ENCODE measurements around the gene CDC45.
"Not testable (repeated sequence)": the region's sequence is repeated elsewhere in the genome, so short reads cannot be mapped to it uniquely, and the experiment has no call there.

CDC45 gene

GRCh38 chr22:19518635-19519034 lies 38.9 kb downstream of the CDC45 start:
- no peak for DNase-seq

GRCh38 chr22:19519041-19519926 lies 39.6 kb downstream of the CDC45 start:
- no peak for DNase-seq

- DNase-seq = no peak
These were observed 40.3 kb downstream of the CDC45 start for GRCh38 chr22:19520007-19520406.

DNA sequence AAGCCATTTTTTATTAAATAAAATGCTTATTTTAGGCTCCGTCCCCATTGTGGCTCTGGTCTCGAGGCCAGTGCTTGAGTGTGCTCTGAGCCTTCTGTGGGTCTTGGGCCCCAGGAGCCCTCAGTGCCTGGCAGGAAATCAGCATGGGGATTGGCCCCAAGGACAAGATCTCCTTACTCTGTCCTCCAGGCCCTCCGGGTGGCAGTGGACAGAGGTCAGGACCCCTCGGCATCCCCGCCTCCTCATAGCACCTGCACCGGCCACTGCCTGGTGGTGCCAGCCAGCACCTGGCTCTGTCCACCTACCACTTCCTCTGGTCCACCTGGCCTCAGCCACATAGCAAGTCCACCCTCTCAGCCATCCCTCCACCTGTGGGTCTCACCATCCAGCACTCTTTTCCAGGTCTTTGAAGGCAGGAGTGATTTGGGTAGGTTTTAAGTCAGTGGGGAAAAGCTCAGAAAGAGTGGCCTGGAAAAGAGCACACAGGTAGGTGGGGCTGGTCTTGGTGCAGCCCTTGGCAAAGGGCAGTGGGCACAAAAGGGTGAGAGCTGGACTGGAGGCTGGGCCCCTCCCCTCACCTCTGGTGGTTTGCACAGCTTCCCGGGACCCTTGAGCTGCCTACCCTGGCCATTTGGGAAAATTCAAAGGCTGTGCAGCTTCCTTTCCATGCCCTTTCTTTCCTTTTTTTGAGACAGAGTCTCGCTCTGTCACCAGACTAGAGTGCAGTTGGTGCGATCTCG lies 41.0 kb downstream of the CDC45 start:
- DNase-seq = no peak

DNA sequence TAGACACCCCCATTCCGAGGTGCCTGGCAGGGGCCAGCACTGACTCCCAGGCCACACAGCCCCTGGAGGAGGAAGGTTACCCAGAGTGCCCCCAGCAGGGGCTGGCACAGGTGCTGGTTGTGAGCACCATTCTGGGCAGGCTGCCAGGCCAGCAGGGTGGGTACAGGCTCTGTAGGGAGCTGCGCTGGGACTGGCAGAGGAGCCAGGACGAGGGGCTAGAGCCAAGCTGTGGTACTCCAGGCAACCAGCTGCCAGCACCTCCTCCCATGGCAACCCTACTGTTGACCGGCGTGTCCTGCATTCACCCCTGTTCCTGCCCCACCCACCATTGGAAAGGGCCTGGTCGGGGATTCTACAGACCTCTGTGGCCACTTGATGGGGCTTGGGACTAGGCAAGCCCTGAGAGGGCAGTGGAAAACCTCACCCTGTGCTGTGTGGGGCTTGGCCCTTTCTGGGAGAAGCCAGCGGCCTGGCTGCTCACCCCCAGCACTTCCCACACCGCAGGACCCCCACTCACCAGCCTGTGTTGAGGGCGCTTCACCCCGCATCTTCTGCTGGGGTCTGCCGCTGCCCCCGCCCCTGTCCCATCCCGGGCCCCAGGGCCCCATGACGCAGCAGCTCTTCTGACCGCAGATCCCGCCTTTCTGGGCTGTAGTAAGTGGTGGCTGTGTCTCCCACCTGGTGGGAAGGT lies 42.6 kb downstream of the CDC45 start:
- no peak for DNase-seq

DNA sequence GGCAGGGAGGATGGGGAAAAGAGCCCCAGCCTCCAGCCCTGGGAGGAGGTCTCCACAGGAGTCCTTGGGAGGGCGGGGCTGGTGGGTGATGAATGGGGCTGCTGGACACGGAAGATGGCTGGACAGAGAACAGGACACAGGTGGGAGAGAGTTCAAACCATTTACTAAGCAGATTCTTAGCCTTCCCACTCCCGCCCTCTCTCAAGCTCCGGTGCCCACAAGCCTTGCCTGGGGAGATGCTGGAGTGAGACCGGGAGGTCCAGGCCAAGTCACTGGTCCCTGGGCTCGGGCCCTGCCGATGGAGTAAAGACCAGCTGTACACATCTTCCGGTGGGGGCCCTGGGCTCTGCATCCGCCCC lies 43.1 kb downstream of the CDC45 start:
- no peak for DNase-seq

DNA sequence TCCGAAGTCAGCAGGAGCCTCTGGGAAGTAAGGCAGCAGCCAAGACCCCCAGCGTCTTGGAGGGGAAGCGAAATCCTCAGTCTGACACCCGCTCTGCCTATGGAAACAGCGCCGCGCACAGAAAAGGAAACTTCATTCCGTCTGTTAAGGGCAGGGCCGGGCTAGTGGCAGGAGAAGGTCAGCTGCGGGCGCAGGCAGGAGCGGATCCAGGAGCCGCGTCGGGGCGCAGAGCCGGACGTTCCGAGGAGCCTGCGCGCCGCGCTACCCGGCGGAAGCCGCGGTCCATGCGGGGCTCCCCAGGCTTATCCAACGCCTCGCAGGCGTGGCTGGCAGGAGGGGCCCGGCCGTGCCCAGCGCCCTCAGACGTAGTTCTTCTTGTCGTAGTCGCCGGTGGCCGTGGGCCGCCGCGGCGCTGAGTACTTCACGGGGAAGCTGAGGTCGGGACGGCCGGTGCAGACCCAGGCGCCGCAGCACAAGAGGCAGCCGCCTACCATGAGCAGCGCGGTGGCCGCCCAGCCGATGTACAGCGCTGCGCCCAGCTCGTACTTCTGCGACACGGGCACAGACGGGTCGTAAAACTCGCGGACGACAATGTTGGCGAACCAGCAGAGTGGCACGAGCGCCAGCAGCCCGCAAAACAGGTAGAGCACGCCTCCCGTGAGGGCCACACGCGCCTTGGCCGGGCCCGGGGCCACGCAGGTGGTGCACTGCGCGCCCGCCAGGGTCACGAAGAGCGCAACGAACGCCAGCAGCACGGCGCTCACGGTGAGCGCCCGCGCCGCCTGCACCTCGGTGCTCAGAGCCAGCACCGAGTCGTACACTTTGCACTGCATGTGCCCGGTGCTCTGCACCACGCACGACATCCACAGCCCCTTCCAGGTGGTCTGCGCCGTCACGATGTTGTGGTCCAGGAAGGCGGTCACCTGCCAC lies 43.8 kb downstream of the CDC45 start:
- DNase-seq = no peak

DNA sequence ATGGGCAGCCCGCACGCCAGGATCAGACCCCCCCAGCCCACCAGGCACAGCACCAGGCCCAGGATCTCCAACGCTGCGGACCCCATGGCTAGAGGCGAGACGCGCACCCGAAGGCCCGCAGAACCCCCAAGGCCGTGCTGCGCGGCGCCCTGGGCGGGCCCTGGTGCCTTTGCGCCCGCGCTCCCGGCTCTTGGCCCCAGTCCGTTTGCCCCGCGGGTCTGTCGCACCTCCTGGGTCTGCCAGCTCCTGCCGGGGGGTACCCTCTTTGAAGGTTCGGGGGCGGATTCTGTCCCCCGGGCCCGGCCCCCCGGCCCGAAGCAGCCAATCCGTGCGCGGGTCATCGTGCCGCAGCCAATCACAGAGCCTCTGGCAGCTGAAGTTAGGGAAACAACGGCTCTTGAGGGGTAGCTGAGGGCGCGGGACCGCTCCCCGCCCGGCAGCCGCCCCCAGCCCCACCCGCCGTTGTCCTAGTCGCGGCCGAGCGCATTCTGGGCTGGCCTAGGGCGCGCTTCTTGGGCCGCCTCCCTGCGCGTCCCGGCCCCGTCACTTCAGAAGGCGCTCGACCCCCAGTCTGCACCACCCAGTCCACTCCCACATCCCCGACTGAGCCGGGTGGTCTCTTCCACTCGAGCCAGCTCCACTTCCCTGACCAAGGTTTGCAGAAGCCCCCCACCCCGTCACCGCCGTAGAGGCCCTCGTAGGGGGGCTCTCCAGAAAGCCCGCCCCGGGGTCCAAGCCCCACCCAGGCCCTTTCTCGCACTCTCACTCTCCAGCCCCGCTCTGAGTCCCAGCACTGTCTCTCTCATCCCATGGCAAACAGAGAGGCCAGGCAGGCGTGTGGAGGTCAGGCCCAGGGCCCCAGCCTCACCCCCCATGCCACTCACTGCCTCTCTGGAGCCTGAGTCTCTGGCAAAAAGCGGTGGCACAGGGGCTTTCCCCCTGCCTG lies 44.7 kb downstream of the CDC45 start, which contains the start of gene CLDN5:
TSS of gene CLDN5 (minus strand) at position 241 of the 946 bp plus-strand sequence. CDS start at position 86, 155 bp downstream.
- peak; percentile 58 for DNase-seq

DNA sequence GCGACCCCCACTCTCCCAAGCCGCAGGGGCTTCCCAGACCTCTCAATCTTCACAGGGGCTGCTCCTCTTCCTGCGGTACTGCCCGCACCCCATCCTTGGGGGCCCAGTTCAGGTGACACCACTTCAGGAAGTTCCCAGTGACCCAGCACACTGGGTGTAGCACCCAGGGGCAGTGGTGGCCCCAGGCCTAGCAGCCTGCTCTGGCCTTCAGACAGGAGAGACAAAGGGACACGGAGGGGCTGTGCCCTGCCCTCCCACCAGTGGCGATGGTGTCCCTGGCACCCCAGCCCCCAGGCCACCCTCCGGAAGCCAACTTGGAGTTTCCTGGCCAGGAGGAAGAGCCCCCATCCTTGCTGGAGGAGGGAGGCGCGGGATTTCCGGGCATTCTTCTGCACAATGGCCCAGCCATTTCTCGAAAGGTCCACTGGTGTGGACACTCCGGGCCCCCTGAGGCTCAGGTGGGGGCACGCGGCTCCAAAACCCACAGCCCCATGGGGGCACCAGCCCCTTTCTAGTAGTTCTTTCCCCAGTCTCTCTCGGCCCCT lies 45.5 kb downstream of the CDC45 start:
- no peak for DNase-seq

DNA sequence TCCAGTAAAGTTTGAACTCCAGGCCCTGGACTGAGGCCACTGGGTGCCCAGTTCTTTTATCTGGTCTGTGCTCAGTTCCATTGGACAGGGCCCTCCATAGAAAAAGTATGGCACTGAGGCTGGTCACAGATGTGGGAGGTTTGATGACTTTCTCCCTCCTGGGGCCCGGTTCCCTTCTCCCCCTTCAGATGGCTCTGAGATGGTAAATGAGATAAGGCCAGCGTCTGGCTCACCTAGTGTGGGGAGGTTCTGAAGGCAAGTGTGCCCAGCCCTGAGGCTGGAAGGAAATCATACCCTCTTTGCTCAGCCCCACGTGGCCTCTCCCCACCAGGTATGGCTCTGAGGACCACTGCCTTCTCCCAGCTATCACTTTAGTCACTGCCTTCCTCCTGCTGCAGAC lies 45.9 kb downstream of the CDC45 start:
- no peak for DNase-seq

DNA sequence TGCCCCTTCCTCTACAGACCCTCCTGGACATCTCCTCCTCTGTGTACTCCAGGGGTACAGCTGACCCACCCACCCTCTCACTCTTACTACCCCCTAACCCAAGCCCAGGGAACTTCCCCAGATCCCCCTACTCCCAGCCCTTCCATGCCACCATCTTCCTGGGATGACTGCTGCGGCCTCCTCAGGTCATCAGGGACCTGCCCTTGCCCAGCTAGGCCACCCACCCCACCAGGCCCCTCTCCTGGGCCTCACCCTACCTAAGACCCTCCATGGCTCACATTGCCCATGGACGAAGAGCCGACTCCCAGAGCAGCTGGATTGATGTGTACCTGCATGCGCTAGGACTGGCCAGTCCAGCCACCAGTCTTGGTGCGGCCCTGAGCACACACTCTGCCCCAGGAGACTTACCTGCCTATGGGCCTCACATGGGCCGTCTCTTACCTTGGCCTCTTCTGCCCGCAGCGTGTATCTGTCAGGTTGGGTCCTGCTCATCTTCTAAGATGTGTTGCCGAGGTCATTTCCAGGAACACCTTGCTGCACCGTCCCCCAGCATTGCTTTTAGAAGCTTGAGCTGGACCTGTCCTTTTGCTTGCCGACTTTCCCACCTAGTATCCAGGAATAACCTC lies 46.5 kb downstream of the CDC45 start:
- no peak for DNase-seq

DNA sequence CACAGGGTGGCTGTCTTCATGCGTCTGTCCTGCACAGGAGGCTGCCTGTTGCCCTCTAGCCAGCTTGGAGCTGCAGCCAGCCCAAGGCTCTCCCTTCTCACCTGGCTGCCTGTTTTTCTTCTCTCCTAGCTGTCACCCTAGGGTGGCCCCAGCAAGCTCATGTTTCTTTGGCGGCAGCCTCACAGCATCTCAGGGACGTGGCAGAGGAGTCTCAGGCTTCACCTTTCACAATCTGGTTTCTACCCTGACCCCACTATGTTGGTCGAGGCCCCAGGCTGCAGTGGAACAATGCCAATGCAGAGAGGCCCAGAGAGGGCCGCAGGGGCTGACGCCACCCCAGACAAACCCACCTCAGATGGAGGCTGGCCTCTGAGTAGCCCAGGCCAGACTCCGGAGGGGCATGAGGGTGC lies 47.0 kb downstream of the CDC45 start:
- DNase-seq = no peak

DNA sequence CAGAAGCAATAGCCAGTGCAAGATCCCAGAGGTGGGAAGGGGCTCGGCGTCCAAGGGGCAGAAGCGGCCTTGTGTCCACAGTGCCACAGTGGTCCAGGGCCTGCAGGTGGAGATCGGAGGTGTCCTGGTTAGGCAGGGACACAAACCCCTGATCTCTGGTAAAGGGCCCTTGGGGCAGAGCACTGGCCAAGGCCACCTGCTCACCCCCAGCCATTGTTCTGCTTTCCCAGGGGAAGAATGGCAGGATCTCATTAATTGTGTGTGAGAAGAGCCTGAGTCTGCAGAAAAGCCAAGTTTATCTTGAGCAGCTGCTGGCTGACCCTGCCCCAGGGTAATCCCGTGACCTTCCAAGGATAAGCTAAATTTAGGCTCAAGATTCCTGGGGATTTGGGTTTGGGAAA lies 47.6 kb downstream of the CDC45 start:
- no peak for DNase-seq

GRCh38 chr22:19527861-19528417 lies 48.2 kb downstream of the CDC45 start:
- DNase-seq = no peak

- DNase-seq = no peak
These were observed 50.1 kb downstream of the CDC45 start for GRCh38 chr22:19529811-19530210.

DNA sequence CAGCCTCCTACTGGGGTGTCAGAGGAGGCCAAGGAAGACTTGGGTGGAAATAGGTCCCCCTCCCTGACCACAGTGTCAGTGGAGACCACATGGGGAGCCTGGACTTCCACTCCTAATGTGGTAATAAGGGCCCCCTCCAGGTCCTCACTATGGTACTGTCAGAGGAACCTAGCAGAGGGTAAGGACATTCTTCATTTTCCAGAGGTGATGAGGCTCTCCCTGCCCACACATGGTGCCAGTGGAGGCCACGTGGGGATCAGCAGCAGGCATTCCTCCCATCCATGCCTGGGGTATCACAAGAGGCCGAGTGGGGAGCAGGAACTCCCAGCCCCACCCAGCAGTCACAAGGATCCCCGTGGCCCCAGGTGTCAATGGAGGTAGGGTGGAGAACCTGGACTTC lies 51.0 kb downstream of the CDC45 start:
- DNase-seq = no peak

DNA sequence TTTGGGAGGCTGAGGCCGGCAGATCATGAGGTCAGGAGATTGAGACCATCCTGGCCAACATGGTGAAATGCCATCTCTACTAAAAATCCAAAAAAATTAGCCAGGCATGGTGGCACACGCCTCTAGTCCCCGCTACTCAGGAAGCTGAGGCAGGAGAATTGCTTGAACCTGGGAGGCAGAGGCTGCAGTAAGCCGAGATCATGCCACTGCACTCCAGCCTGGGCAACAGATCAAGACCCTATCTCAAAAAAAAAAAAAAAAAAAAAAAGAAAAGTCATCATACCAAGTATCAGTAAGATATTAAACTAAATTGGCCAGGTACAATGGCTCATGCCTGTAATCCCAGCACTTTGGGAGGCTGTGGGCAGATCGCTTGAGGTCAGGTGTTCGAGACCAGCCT lies 51.6 kb downstream of the CDC45 start:
- not testable (repeated sequence) for DNase-seq

DNA sequence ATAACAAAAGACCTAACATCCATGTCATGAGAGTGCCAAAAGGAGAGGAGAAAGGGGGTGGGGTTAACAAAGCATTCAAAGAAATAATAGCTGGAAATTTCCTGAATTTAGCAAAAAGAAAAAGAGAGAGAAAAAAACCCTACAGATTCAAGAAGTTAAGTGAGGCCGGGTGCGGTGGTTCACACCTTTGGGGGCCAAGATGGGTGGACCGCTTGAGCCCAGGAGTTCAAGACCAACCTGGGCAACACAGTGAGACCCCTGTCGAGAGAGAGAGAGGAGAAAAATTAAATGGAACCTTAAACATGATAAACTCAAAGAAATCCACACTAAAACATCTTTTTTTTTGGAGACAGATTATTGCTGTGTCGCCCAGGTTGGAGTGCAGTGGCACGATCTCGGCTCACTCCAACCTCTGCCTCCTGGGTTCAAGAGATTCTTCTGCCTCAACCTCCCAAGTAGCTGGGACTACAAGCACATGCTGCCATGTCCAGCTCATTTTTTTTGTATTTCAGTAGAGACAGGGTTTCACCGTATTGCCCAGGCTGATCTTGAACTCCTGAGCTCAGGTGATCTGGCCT lies 53.4 kb downstream of the CDC45 start:
- no peak for DNase-seq

- DNase-seq = no peak
These were observed 54.1 kb downstream of the CDC45 start for GRCh38 chr22:19533857-19534256.

DNA sequence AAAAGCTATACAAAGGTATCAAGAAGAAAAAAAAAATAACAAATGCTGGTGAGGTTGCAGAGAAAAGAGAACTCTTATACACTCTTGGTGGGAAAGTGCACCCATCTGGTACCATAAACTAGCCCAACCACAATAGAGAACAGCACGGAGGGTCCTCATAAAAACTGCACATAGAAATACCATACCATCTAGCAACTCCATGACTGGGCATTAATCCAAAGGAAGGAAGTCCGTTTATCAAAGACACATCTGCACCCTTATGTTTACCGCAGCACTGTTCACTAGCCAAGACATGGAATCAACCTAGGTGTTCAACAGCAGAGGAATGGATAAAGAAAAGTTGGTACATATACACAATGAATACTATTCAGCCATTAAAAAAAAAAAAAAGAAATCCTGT lies 55.3 kb downstream of the CDC45 start:
- no peak for DNase-seq
